ENCODE measurements around the gene LDLRAD4.
"Not testable (repeated sequence)": the region's sequence is repeated elsewhere in the genome, so short reads cannot be mapped to it uniquely, and the experiment has no call there.

LDLRAD4 gene

GRCh38 chr18:13313006-13313686, 94.6 kb downstream of the LDLRAD4 start:
- DNase-seq, result peak; percentile 14

- DNase-seq, result no peak
Measured at GRCh38 chr18:13315000-13315399, 96.4 kb downstream of the LDLRAD4 start.

- no peak for DNase-seq
Measured at GRCh38 chr18:13316063-13316462, 97.5 kb downstream of the LDLRAD4 start.

- no peak for DNase-seq
Measured at GRCh38 chr18:13317801-13318200, 99.2 kb downstream of the LDLRAD4 start.

- DNase-seq, result no peak
Measured at GRCh38 chr18:13318731-13319501, 100.4 kb downstream of the LDLRAD4 start.

GRCh38 chr18:13319629-13320028, 101.1 kb downstream of the LDLRAD4 start:
- no peak for DNase-seq

- DNase-seq, result no peak
Measured at GRCh38 chr18:13320096-13320495, 101.5 kb downstream of the LDLRAD4 start.

- DNase-seq, result no peak
Measured at GRCh38 chr18:13320891-13321425, 102.4 kb downstream of the LDLRAD4 start.

GRCh38 chr18:13321923-13322322, 103.4 kb downstream of the LDLRAD4 start:
- DNase-seq, result no peak

GRCh38 chr18:13323186-13323585, 104.6 kb downstream of the LDLRAD4 start:
- DNase-seq, result no peak

- DNase-seq, result no peak
Measured at GRCh38 chr18:13324880-13325279, 106.3 kb downstream of the LDLRAD4 start.

- DNase-seq, result no peak
Measured at GRCh38 chr18:13328213-13328612, 109.7 kb downstream of the LDLRAD4 start.

GRCh38 chr18:13330996-13331395, 112.4 kb downstream of the LDLRAD4 start:
- DNase-seq, result no peak

- no peak for DNase-seq
Measured at GRCh38 chr18:13331846-13332245, 113.3 kb downstream of the LDLRAD4 start.

GRCh38 chr18:13332874-13333273, 114.3 kb downstream of the LDLRAD4 start:
- no peak for DNase-seq

- no peak for DNase-seq
Measured at GRCh38 chr18:13335903-13336302, 117.3 kb downstream of the LDLRAD4 start.

- DNase-seq, result no peak
Measured at GRCh38 chr18:13336841-13337240, 118.3 kb downstream of the LDLRAD4 start.

- DNase-seq, result no peak
Measured at GRCh38 chr18:13337369-13337768, 118.8 kb downstream of the LDLRAD4 start.

- DNase-seq, result no peak
Measured at GRCh38 chr18:13338318-13338717, 119.8 kb downstream of the LDLRAD4 start.

GRCh38 chr18:13339653-13340052, 121.1 kb downstream of the LDLRAD4 start:
- no peak for DNase-seq

- not testable (repeated sequence) for DNase-seq
Measured at GRCh38 chr18:13346449-13346848, 127.9 kb downstream of the LDLRAD4 start.

- peak; percentile 13 for DNase-seq
Measured at GRCh38 chr18:13353084-13353823, 134.7 kb downstream of the LDLRAD4 start.

- DNase-seq, result no peak
Measured at GRCh38 chr18:13354402-13354801, 135.8 kb downstream of the LDLRAD4 start.
